Measurements from ENCODE around the gene TRAPPC2L.

TRAPPC2L gene

DNA sequence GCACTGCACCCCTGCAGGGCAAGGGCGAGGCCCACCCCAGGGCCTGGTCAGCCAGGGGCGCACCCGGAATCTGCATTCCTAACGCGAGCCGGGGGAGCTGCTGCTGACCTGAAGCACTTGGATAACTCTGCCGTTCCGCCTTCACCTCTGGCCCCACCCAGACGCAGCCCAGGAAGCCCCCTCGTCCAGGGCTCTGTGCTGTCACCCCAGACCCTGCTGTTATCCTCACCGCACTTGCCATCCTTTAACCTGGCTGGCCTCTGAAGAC, 22.8 kb downstream of the TRAPPC2L start:
- no peak overlapping the region for H2AFZ ChIP-seq (ENCODE audit: low read length, unreplicated experiment)

DNA sequence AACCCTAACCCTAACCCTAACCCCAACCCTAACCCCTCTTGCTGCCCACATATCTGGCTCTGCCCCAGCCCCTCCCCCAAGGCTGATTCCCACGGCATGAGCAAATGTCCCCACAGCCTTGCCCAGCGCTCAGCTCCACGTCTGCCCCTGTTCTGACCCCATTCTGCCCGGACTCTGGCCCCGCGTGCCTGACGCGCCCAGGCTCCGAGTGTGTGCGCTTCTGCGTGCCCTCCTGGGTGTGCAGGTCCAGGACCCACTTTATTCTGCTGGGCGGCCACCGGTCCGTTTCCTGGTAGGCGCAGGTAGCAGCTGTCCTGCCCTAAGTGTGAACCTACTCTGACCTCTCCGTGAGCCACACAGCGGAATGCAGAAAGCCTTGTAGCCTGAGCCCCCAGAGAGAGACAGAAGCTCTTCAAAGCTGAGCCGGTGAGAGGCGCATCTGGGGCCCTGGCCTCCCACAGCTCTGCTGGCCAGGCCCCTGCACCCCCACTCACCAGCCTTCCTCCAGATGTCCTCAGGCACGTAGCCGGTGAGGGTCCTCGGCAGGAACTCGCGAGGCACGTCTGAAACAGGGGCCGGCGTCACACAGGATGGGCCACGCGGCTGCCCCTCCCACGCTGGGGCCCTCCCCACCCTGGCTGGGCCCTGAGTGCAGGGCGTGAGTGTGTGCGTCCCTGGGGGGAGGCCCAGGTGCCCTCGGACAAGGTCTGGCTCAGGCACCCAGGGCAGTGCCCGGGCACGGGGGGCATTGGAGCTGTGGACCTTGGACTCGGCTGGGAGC, 23.5 kb downstream of the TRAPPC2L start:
- Histone ChIP-seq H3K4me1 (ENCODE audit: control insufficient read depth, insufficient read depth, low read length, unreplicated experiment) (no peaks in the 10 kb centered on the region), H2AFZ (ENCODE audit: low read length, unreplicated experiment) (no peak overlapping the region), H3K27me3 (ENCODE audit: insufficient read depth, low read length) (no peaks in the 10 kb centered on the region), H3K36me3 (ENCODE audit: insufficient read depth, low read length) (no peaks in the 10 kb centered on the region), H3K79me2 (ENCODE audit: control insufficient read depth, insufficient read depth, low read length, unreplicated experiment) (no peaks in the 10 kb centered on the region), H3K4me3 (ENCODE audit: low read depth, low read length) (no peak overlapping the region), H3K27ac (ENCODE audit: low read depth, low read length) (no peak overlapping the region)

More for the DNA sequence above, 22.8 kb downstream of the TRAPPC2L start:
- Histone ChIP-seq H3K4me3 (ENCODE audit: low read depth, low read length) (no peak overlapping the region), H3K27me3 (ENCODE audit: insufficient read depth, low read length) (no peaks in the 10 kb centered on the region), H3K27ac (ENCODE audit: low read depth, low read length) (no peak overlapping the region), H3K36me3 (ENCODE audit: insufficient read depth, low read length) (no peaks in the 10 kb centered on the region), H3K4me1 (ENCODE audit: control insufficient read depth, insufficient read depth, low read length, unreplicated experiment) (no peaks in the 10 kb centered on the region), H3K79me2 (ENCODE audit: control insufficient read depth, insufficient read depth, low read length, unreplicated experiment) (no peaks in the 10 kb centered on the region)

DNA sequence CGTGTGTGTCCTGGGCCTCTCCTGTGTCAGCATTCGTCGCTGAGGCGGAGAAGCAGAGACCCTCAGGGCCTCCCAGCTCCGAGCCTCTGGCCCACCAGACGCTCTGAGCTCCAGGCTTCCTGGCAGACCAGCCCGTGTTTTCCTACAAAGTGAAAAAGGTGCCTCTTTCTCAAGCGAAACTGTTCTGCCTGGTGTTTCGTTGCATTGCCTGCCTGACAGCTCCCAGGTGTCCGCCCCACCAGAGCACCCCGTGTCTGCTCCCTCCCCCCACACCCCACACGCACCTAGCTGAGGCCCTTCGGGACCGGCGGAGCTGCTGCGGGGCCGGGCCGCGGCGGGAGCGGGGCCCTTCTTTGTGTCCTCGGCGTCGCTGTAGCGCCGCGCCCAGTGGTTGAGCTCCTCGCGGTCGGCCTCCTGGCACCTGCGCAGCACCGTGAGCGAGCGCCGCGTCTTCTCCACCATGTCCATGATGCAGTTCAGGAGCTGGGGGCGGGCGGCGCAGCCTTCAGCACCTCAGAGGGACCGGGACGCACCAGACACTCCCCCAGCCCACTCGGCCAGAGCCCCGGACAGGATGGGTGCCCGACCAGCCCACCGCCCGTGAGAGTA, 24.2 kb downstream of the TRAPPC2L start:
- Histone ChIP-seq H2AFZ (ENCODE audit: low read length, unreplicated experiment) (no peak overlapping the region), H3K36me3 (ENCODE audit: insufficient read depth, low read length) (no peaks in the 10 kb centered on the region), H3K4me3 (ENCODE audit: low read depth, low read length) (no peak overlapping the region), H3K4me1 (ENCODE audit: control insufficient read depth, insufficient read depth, low read length, unreplicated experiment) (no peaks in the 10 kb centered on the region), H3K27ac (ENCODE audit: low read depth, low read length) (no peak overlapping the region), H3K79me2 (ENCODE audit: control insufficient read depth, insufficient read depth, low read length, unreplicated experiment) (no peaks in the 10 kb centered on the region), H3K27me3 (ENCODE audit: insufficient read depth, low read length) (no peaks in the 10 kb centered on the region)

DNA sequence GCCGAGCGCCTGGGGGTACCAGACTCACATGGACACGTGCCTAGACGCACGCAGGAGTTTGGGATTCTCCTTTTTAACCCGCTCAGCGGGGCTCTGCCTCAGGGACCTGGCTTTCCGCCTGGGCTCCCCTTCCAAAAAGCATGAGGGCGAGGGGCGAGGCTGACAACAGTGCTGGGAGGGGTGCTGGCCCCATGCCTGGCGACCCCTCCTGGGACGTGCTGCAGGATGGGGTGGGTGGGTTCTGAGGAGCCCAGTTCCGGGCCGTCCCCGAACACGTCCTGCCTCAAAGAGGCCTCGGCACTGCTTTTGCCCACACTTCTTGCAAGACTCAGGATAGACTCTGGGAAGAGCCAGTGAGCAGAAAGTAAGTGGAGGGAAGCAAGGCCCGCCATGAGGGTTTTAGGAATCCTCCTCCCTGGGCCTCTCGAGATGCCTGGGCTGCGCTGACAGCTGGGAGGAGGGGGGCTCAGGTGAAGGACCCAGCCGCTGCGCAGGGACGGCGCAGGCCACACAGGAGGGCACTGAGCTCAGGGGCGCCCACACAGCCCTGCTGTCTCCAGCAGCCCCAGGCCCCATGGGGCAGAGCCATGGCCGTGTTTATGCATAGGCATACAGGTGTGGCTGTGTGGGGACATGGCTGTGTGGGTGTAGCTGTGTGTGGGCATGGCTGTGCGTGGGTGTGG, 24.9 kb downstream of the TRAPPC2L start:
- Histone ChIP-seq H3K36me3 (ENCODE audit: insufficient read depth, low read length) (no peaks in the 10 kb centered on the region), H3K4me3 (ENCODE audit: low read depth, low read length) (no peak overlapping the region), H3K27ac (ENCODE audit: low read depth, low read length) (no peak overlapping the region), H3K27me3 (ENCODE audit: insufficient read depth, low read length) (no peaks in the 10 kb centered on the region), H3K4me1 (ENCODE audit: control insufficient read depth, insufficient read depth, low read length, unreplicated experiment) (no peaks in the 10 kb centered on the region), H2AFZ (ENCODE audit: low read length, unreplicated experiment) (no peak overlapping the region), H3K79me2 (ENCODE audit: control insufficient read depth, insufficient read depth, low read length, unreplicated experiment) (no peaks in the 10 kb centered on the region)

DNA sequence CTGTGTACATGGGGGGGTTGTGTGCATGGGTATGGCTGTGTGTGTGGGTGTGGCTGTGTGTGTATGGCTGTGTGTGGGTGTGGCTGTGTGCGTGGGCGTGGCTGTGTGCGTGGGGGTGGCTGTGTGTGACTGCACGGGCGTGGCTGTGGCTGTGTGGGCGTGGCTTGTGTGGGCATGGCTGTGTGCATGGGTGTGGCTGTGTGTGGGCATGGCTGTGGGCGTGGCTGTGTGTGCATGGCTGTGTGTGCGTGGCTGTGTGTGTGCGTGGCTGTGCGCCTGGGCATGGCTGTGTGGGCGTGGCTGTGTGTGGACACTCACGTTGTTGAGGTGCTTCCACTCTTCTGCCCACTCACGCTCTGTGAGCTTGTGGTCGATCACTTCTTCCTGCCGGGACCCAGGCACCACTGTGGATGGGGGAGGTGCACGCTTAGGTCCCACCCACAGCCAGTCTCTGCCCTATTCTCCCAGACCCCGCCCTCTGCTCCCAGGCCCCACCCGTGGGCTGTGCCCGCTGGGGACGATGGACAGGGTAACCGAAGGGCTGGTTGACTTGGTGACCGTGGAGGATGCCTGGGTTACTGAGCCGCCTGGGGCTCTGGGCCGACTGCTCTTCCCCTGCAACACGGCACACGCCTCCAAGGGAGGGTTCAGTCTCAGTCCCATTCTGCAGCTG, 25.6 kb downstream of the TRAPPC2L start:
- Histone ChIP-seq H3K27ac (ENCODE audit: low read depth, low read length) (no peak overlapping the region), H3K79me2 (ENCODE audit: control insufficient read depth, insufficient read depth, low read length, unreplicated experiment) (no peaks in the 10 kb centered on the region), H3K27me3 (ENCODE audit: insufficient read depth, low read length) (no peaks in the 10 kb centered on the region), H2AFZ (ENCODE audit: low read length, unreplicated experiment) (no peak overlapping the region), H3K36me3 (ENCODE audit: insufficient read depth, low read length) (no peaks in the 10 kb centered on the region), H3K4me1 (ENCODE audit: control insufficient read depth, insufficient read depth, low read length, unreplicated experiment) (no peaks in the 10 kb centered on the region), H3K4me3 (ENCODE audit: low read depth, low read length) (no peak overlapping the region)

DNA sequence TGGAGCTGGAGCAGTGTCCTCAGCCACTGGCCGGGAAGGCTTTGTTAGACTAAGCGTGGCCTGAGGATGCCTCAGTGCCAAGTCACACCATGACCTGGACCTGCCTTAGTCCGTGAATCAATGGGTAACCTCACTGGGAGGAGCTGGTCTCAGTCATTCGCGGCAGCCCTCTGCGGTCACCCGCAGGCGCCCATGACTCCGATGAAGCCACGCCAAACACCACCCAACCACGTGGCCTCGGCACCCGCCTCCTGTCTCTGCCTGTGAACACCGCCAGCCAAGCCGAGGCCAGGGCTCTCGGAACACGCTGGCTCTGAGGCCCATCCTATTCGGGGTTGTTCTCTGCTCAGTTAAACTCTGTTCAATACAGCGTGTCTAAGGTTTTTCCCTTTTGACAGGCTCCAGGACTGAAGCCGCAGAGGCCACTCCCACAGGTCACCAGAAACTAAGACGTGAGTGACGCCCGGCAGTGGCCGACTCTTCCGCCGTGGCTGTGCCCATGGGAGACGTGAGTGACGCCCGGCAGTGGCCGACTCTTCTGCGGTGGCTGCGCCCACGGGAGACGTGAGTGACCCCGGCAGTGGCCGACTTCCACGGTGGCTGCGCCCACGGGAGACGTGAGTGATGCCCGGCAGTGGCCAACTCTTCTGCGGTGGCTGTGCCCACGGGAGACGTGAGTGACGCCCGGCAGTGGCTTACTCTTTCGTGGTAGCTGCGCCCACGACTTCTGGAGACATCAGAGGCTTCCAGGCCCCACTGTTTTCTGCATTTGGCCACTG, 26.4 kb downstream of the TRAPPC2L start:
- Histone ChIP-seq H3K4me1 (ENCODE audit: control insufficient read depth, insufficient read depth, low read length, unreplicated experiment) (no peaks in the 10 kb centered on the region), H3K4me3 (ENCODE audit: low read depth, low read length) (no peak overlapping the region), H3K27me3 (ENCODE audit: insufficient read depth, low read length) (no peaks in the 10 kb centered on the region), H3K27ac (ENCODE audit: low read depth, low read length) (no peak overlapping the region), H3K36me3 (ENCODE audit: insufficient read depth, low read length) (no peaks in the 10 kb centered on the region), H3K79me2 (ENCODE audit: control insufficient read depth, insufficient read depth, low read length, unreplicated experiment) (no peaks in the 10 kb centered on the region), H2AFZ (ENCODE audit: low read length, unreplicated experiment) (no peak overlapping the region)

DNA sequence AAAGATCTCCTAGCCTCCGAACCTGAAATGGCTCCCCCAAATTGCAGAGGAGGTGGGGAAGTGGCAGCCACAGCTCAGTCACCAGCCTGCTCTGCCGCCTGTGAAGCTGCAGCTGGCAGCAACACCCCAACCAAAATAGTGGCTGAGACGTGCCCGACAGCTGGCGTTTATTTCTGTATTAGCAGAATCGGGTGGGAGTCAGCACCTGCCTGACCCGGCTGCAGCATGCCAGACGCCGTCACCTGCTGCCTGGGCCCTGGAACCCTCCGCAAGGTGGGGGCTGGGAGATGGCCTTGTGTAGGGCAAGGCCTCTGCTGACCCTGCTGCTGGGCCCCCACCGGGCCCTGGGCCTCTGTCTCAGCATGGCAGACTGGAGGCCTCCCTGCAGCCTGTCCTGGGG, 27.0 kb downstream of the TRAPPC2L start:
- Histone ChIP-seq H3K4me1 (ENCODE audit: control insufficient read depth, insufficient read depth, low read length, unreplicated experiment) (no peaks in the 10 kb centered on the region), H2AFZ (ENCODE audit: low read length, unreplicated experiment) (no peak overlapping the region), H3K27ac (ENCODE audit: low read depth, low read length) (no peak overlapping the region), H3K4me3 (ENCODE audit: low read depth, low read length) (no peak overlapping the region), H3K27me3 (ENCODE audit: insufficient read depth, low read length) (no peaks in the 10 kb centered on the region), H3K36me3 (ENCODE audit: insufficient read depth, low read length) (no peaks in the 10 kb centered on the region), H3K79me2 (ENCODE audit: control insufficient read depth, insufficient read depth, low read length, unreplicated experiment) (no peaks in the 10 kb centered on the region)

DNA sequence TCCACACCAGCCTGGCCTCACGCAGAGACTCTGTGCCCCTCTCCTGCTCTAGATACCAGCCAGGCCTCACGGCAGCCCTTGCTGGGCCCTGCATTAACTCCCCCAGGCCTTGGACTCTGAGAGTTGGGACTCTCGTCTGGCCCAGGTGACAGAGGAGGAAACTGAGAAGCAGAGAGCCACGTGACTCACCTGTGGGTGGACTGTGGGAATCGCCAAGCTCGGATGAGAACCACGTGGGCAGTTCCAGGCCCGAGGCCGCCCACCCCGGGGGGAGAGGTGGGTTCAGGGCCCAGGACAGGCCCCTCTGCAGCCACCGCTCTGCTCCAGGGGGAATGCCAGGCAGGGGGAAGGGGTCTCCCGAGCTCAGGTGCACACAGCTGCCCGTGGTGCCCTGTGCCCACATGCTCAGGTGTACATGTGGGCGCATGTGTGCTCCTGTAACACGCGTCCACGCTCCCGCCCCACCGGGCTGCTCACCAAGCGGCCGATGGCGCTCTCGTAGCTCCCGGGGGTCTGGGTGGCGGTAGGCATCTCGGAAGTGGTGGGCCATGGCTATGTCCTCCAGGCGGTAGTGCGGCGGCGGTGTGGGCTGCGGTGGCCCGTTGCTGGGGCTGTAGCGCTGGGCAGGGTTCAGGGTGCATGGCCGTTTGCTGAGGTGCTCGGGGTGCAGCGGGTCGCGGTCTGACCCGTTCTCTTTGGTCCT, 27.8 kb downstream of the TRAPPC2L start:
- Histone ChIP-seq H3K36me3 (ENCODE audit: insufficient read depth, low read length) (no peaks in the 10 kb centered on the region), H3K79me2 (ENCODE audit: control insufficient read depth, insufficient read depth, low read length, unreplicated experiment) (no peaks in the 10 kb centered on the region), H2AFZ (ENCODE audit: low read length, unreplicated experiment) (no peak overlapping the region), H3K27ac (ENCODE audit: low read depth, low read length) (no peak overlapping the region), H3K4me3 (ENCODE audit: low read depth, low read length) (no peak overlapping the region), H3K27me3 (ENCODE audit: insufficient read depth, low read length) (no peaks in the 10 kb centered on the region), H3K4me1 (ENCODE audit: control insufficient read depth, insufficient read depth, low read length, unreplicated experiment) (no peaks in the 10 kb centered on the region)

DNA sequence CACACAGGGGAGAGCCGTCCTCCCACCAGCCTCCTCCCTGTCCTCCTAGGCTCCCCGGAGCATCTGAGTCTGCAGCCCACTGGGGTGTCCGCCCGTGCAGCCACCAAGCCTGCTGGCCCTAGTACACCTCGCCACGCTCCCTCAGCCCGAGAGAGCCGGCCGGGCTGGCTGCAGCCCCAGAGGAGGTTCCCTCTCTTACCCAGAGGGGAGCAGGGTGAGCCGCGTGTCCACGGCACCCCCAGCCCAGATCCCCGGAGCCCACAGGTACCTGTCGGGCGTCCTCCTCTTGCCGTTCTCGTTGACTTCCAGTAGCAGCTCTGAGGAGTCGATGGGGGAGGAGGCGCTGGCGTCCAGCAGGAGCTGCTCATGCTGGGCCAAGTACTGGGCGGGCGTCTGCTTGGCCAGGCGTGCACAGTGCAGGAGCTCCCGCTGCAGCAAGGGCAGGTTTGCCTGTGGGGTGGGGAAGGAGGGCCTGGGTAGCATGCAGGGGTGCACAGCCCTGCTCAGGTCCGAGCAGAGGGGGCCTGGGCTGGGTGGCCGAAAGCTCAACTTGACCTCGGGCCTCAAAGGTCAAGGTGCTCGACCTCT, 28.9 kb downstream of the TRAPPC2L start:
- Histone ChIP-seq H3K36me3 (ENCODE audit: insufficient read depth, low read length) (no peaks in the 10 kb centered on the region), H2AFZ (ENCODE audit: low read length, unreplicated experiment) (no peak overlapping the region), H3K79me2 (ENCODE audit: control insufficient read depth, insufficient read depth, low read length, unreplicated experiment) (no peaks in the 10 kb centered on the region), H3K4me3 (ENCODE audit: low read depth, low read length) (no peak overlapping the region), H3K27me3 (ENCODE audit: insufficient read depth, low read length) (no peaks in the 10 kb centered on the region), H3K27ac (ENCODE audit: low read depth, low read length) (no peak overlapping the region), H3K4me1 (ENCODE audit: control insufficient read depth, insufficient read depth, low read length, unreplicated experiment) (no peaks in the 10 kb centered on the region)
